Kidney (tissue), 14 donors: ENCODE data around the gene KLHL6. TPM values are rescaled to one million over a fixed set of nuclear protein-coding genes. Genes with fewer than 3 reads are reported as not detected.

ENCODE experiments used
- DNase-seq, 5 donors: peaks; one replicate each; pipeline ENCODE4 v3.0.0-alpha.2; 2013 to 2020
- FAIRE-seq: peaks from 2 replicates; lab custom pipeline; 2012; peaks lifted over from hg19 to GRCh38; lab: Jason Lieb, UNC
- H3K27ac ChIP-seq, 2 donors: one replicate each; pipeline ENCODE4 v1.7.0; 2013; ENCODE audit warnings: low read depth in 2 of 2, low read length in 2 of 2, inconsistent platforms in 1 of 2
- H3K27me3 ChIP-seq: one replicate; pipeline ENCODE4 v1.7.1; 2013; ENCODE audit warnings: low read length, inconsistent platforms; ENCODE audit not compliant: control insufficient read depth, insufficient read depth
- H3K36me3 ChIP-seq, 3 donors: one replicate each; pipeline versions ENCODE4 v1.7.0 to v1.7.1; 2013; ENCODE audit warnings: low read length in 3 of 3, control low read depth in 1 of 3, inconsistent platforms in 1 of 3; ENCODE audit not compliant: insufficient read depth in 3 of 3, control insufficient read depth in 2 of 3
- H3K4me1 ChIP-seq, 3 donors: one replicate each; pipeline versions ENCODE4 v1.7.0 to v1.7.1; 2013; ENCODE audit warnings: low read length in 3 of 3, inconsistent platforms in 1 of 3, low read depth in 1 of 3; ENCODE audit not compliant: control insufficient read depth in 2 of 3, insufficient read depth in 2 of 3
- H3K4me3 ChIP-seq, 3 donors: one replicate each; pipeline versions ENCODE4 v1.7.0 to v1.8.1; 2013; ENCODE audit warnings: low read length in 3 of 3, control low read depth in 1 of 3, inconsistent platforms in 1 of 3
- H3K9ac ChIP-seq, 3 donors: one replicate each; pipeline versions ENCODE4 v1.7.0 to v1.7.1; 2013; ENCODE audit warnings: low read length in 3 of 3, control low read depth in 1 of 3, inconsistent platforms in 1 of 3
- H3K9me3 ChIP-seq, 3 donors: one replicate each; pipeline versions ENCODE4 v1.7.0 to v1.7.1; 2013; ENCODE audit warnings: low read length in 3 of 3, control low read depth in 1 of 3, inconsistent platforms in 1 of 3; ENCODE audit not compliant: control insufficient read depth in 2 of 3, insufficient read depth in 1 of 3
- intact Hi-C: fragments of 100-400 bp; cut with DNase I; formaldehyde crosslinking; loops from one replicate; pipeline ENCODE4 v1.11.1; 2022
- polyA plus RNA-seq: library from polyadenylated mRNA; stranded (reverse); fragments of 350-450 nt; fragmentation: Illumina TruSeq; extraction: RNeasy Lipid Tissue Mini Kit (QIAGEN cat#74804); gene quantifications from one replicate; pipeline ENCODE4 v1.2.3, GENCODE V29; 2014; ENCODE audit warnings: low read depth, low replicate concordance; ENCODE audit not compliant: insufficient read depth
- total RNA-seq: library from RNA; stranded (reverse); fragmentation: NEBNext Ultra II Directional; extraction: Animal tissue kit (Norgen Biotek cat#: 25700); gene quantifications from one replicate; pipeline ENCODE4 v1.2.1, GENCODE V29; 2021
- TF ChIP-seq, protein P1 (sequence below): IDR thresholded peaks from 3 replicates; pipeline ENCODE4 v1.5.1; 2012; ENCODE audit warnings: mild to moderate bottlenecking, moderate library complexity, borderline replicate concordance; ENCODE audit not compliant: insufficient read depth; ENCODE audit errors: extremely low read depth
- donor health status: control.
- donor health status: control.
- donor health status: control.
- donor health status: control.
- donor health status: control.
- donor health status: DM: yes; HTN: yes; CAD: no.
- donor health status: Normal renal cell carcinoma (clear cell type).

KLHL6 gene
- total and polyA plus RNA-seq, 2 donors from 2014 or later = 0.37 to 9.8 TPM

- Histone ChIP-seq H3K27me3 (no peaks in the 10 kb centered on the region), H3K9me3 (no peaks in the 10 kb centered on the region), H3K36me3 (no peaks in the 10 kb centered on the region), H3K27ac (no peak overlapping the region), H3K9ac (no peak overlapping the region), H3K4me1 (no peaks in the 10 kb centered on the region), H3K4me3 (no peak overlapping the region)
- DNase-seq (no peak), FAIRE-seq (no peak)
- TF ChIP-seq, protein P1, sequence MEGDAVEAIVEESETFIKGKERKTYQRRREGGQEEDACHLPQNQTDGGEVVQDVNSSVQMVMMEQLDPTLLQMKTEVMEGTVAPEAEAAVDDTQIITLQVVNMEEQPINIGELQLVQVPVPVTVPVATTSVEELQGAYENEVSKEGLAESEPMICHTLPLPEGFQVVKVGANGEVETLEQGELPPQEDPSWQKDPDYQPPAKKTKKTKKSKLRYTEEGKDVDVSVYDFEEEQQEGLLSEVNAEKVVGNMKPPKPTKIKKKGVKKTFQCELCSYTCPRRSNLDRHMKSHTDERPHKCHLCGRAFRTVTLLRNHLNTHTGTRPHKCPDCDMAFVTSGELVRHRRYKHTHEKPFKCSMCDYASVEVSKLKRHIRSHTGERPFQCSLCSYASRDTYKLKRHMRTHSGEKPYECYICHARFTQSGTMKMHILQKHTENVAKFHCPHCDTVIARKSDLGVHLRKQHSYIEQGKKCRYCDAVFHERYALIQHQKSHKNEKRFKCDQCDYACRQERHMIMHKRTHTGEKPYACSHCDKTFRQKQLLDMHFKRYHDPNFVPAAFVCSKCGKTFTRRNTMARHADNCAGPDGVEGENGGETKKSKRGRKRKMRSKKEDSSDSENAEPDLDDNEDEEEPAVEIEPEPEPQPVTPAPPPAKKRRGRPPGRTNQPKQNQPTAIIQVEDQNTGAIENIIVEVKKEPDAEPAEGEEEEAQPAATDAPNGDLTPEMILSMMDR = no peak
- intact Hi-C loops = no loop called here
These were observed 64.2 kb downstream of the KLHL6 start for GRCh38 chr3:183491109-183491922.

- no peak for FAIRE-seq
- Histone ChIP-seq H3K4me1 (no peaks in the 10 kb centered on the region), H3K9me3 (no peaks in the 10 kb centered on the region), H3K9ac (no peak overlapping the region), H3K4me3 (no peak overlapping the region), H3K36me3 (no peaks in the 10 kb centered on the region), H3K27ac (no peak overlapping the region), H3K27me3 (no peaks in the 10 kb centered on the region)
- peak in 1 of 5 donors; percentile 78 for DNase-seq
- intact Hi-C loops = no loop called here
- TF ChIP-seq, protein P1 = no peak
These were observed 64.9 kb downstream of the KLHL6 start for GRCh38 chr3:183490653-183491052.

GRCh38 chr3:183490211-183490601 is 65.3 kb downstream of the KLHL6 start:
- H3K27me3 ChIP-seq = no peaks in the 10 kb centered on the region
- H3K36me3 ChIP-seq = no peaks in the 10 kb centered on the region
- FAIRE-seq (no peak), DNase-seq (no peak)
- no peaks in the 10 kb centered on the region for H3K4me1 ChIP-seq
- intact Hi-C loops = no loop called here
- H3K4me3 ChIP-seq = no peak overlapping the region
- H3K27ac ChIP-seq = no peak overlapping the region
- TF ChIP-seq, protein P1 = no peak
- H3K9me3 ChIP-seq = no peaks in the 10 kb centered on the region
- no peak overlapping the region for H3K9ac ChIP-seq
